ENCODE data around the gene C9orf78. TPM values are rescaled to one million over a fixed set of nuclear protein-coding genes. Genes with fewer than 3 reads are reported as not detected.
A peak's percentile ranks its signal among the peaks of the same experiment; 100 is the strongest.

The C9orf78 gene
- total RNA-seq, 5 donors from 2014 or later (not counting 1 experiment from before 2014, with no cell fraction given), result 80.5 to 112 (median 90.2) TPM

- CTCF ChIA-PET, result interaction anchor here in 1 of 2 donors (0.5 kb wide), 1 partner anchor 24 kb away, joined by 3 read pairs; no protein-coding TSS in a partner anchor
- Mint-ChIP-seq H3K27ac (peak overlapping the region in 1 of 2 donors; percentile 52), H3K9me3 (no peaks in the 10 kb centered on the region), H3K4me1 (peaks cover 10 to 17% (median 10%) of the 10 kb centered on the region in 3 donors), H3K27me3 (no peaks in the 10 kb centered on the region), H3K36me3 (peaks cover 29% of the 10 kb centered on the region), H3K4me3 (no peak overlapping the region)
- Histone ChIP-seq H3K9me3 (no peaks in the 10 kb centered on the region), H3K4me3 (ENCODE audit: control insufficient read depth in 1 of 2, extremely low read depth in 1 of 2, low read length in 1 of 2) (no peak overlapping the region), H3K27me3 (replicated peaks in 1 of 2; ENCODE audit: control insufficient read depth in 2 of 2, extremely low read depth in 1 of 2, insufficient read depth in 2 of 2, low read length in 1 of 2) (no peaks in the 10 kb centered on the region), H3K36me3 (ENCODE audit: control insufficient read depth in 2 of 2, extremely low read depth in 1 of 2, insufficient read depth in 1 of 2, low read length in 1 of 2) (peaks cover 19 to 59% of the 10 kb centered on the region in 2 donors), H3K4me1 (ENCODE audit: control insufficient read depth in 1 of 2, extremely low read depth in 1 of 2, insufficient read depth in 2 of 2, low read length in 2 of 2) (peaks cover 4 to 16% of the 10 kb centered on the region in 2 experiments), H3K27ac (ENCODE audit: low read length) (no peak overlapping the region)
- DNase-seq, result no peak
- no peak for ATAC-seq (replicated peaks in 1 of 4)
- WGBS (ENCODE audit: insufficient coverage), result 86% methylated on average over 1 of the region's 1 CpG
- POLR2A ChIA-PET, result interaction anchor here in 1 of 2 donors (0.6 kb wide), 2 partner anchors 8 to 42 kb away, joined by 3 read pairs; partner anchors contain the start of gene C9orf78
Observed at GRCh38 chr9:129826759-129827158, 8.3 kb downstream of the C9orf78 start.

- Histone ChIP-seq H3K9me3 (no peaks in the 10 kb centered on the region), H3K4me1 (ENCODE audit: control insufficient read depth in 1 of 2, extremely low read depth in 1 of 2, insufficient read depth in 2 of 2, low read length in 2 of 2) (peaks cover 4 to 18% of the 10 kb centered on the region in 2 experiments), H3K36me3 (ENCODE audit: control insufficient read depth in 2 of 2, extremely low read depth in 1 of 2, insufficient read depth in 1 of 2, low read length in 1 of 2) (peaks cover 16 to 59% of the 10 kb centered on the region in 2 donors), H3K27ac (ENCODE audit: low read length) (no peak overlapping the region), H3K27me3 (replicated peaks in 1 of 2; ENCODE audit: control insufficient read depth in 2 of 2, extremely low read depth in 1 of 2, insufficient read depth in 2 of 2, low read length in 1 of 2) (no peaks in the 10 kb centered on the region), H3K4me3 (ENCODE audit: control insufficient read depth in 1 of 2, extremely low read depth in 1 of 2, low read length in 1 of 2) (no peak overlapping the region)
- H3K27me3 Mint-ChIP-seq, result no peaks in the 10 kb centered on the region
- H3K9me3 Mint-ChIP-seq, result no peaks in the 10 kb centered on the region
- H3K4me1 Mint-ChIP-seq, result peaks cover 10 to 17% (median 10%) of the 10 kb centered on the region in 3 donors
- H3K36me3 Mint-ChIP-seq, result peaks cover 29% of the 10 kb centered on the region
- no peak overlapping the region for H3K4me3 Mint-ChIP-seq
- 100% methylated on average over 1 of the region's 6 CpGs for WGBS (ENCODE audit: insufficient coverage)
- CTCF ChIA-PET, result interaction anchor here in 1 of 2 donors (0.5 kb wide), 1 partner anchor 24 kb away, joined by 3 read pairs; no protein-coding TSS in a partner anchor
- H3K27ac Mint-ChIP-seq, result no peak overlapping the region
- DNase-seq, result no peak
- POLR2A ChIA-PET, result interaction anchor here in 1 of 2 donors (0.6 kb wide), 2 partner anchors 8 to 42 kb away, joined by 3 read pairs; partner anchors contain the start of gene C9orf78
- no peak for ATAC-seq (replicated peaks in 1 of 4)
Observed at GRCh38 chr9:129826344-129826743, 8.7 kb downstream of the C9orf78 start.

- H3K4me3 Mint-ChIP-seq, result peak within 1 kb of the TSS; percentile 80 to 86 (median 85)
- Histone ChIP-seq H3K9me3 (no peaks in the 10 kb centered on the region), H3K4me1 (ENCODE audit: control insufficient read depth in 1 of 2, extremely low read depth in 1 of 2, insufficient read depth in 2 of 2, low read length in 2 of 2) (peaks cover 4 to 18% of the 10 kb centered on the region in 2 experiments), H3K27ac (ENCODE audit: low read length) (peak within 1 kb of the TSS; percentile 23), H3K27me3 (replicated peaks in 1 of 2; ENCODE audit: control insufficient read depth in 2 of 2, extremely low read depth in 1 of 2, insufficient read depth in 2 of 2, low read length in 1 of 2) (no peaks in the 10 kb centered on the region), H3K36me3 (ENCODE audit: control insufficient read depth in 2 of 2, extremely low read depth in 1 of 2, insufficient read depth in 1 of 2, low read length in 1 of 2) (peaks cover 4 to 46% of the 10 kb centered on the region in 2 donors), H3K4me3 (ENCODE audit: control insufficient read depth in 1 of 2, extremely low read depth in 1 of 2, low read length in 1 of 2) (peak within 1 kb of the TSS; percentile 63 to 76)
- peak; percentile 82 to 95 (median 90) for DNase-seq
- no peaks in the 10 kb centered on the region for H3K9me3 Mint-ChIP-seq
- ATAC-seq (replicated peaks in 1 of 4), result peak; percentile 93 to 95 (median 94)
- CTCF ChIA-PET, result no interaction called here
- H3K27ac Mint-ChIP-seq, result peak within 1 kb of the TSS; percentile 79 to 86
- POLR2A ChIA-PET, result no interaction called here
- peaks cover 11 to 15% (median 11%) of the 10 kb centered on the region in 3 donors for H3K4me1 Mint-ChIP-seq
- H3K27me3 Mint-ChIP-seq, result no peaks in the 10 kb centered on the region
- under 1% methylated on average over 35 of the region's 47 CpGs for WGBS (ENCODE audit: insufficient coverage)
- H3K36me3 Mint-ChIP-seq, result peaks cover 17% of the 10 kb centered on the region
Observed at GRCh38 chr9:129823935-129824601, 11.0 kb downstream of the C9orf78 start, which contains the start of gene TOR1A. TSS of gene TOR1A (minus strand) at chr9:129824136. CDS start at chr9:129824085, 51 bp downstream.

GRCh38 chr9:129823542-129823934 lies 11.5 kb downstream of the C9orf78 start:
- Mint-ChIP-seq H3K36me3 (peaks cover 19% of the 10 kb centered on the region), H3K27ac (peak overlapping the region in 1 of 2 donors; percentile 71), H3K27me3 (no peaks in the 10 kb centered on the region), H3K9me3 (no peaks in the 10 kb centered on the region), H3K4me1 (peaks cover 12 to 17% (median 16%) of the 10 kb centered on the region in 3 donors), H3K4me3 (peak overlapping the region; percentile 80 to 86 (median 85))
- H3K36me3 ChIP-seq (ENCODE audit: control insufficient read depth in 2 of 2, extremely low read depth in 1 of 2, insufficient read depth in 1 of 2, low read length in 1 of 2), result peaks cover 0 to 46% of the 10 kb centered on the region in 2 donors
- ChIA-PET CTCF (no interaction called here), POLR2A (no interaction called here)
- WGBS (ENCODE audit: insufficient coverage), result 0% methylated on average over 3 of the region's 15 CpGs
- H3K9me3 ChIP-seq, result no peaks in the 10 kb centered on the region
- H3K27ac ChIP-seq (ENCODE audit: low read length), result peak overlapping the region; percentile 23
- H3K27me3 ChIP-seq (replicated peaks in 1 of 2; ENCODE audit: control insufficient read depth in 2 of 2, extremely low read depth in 1 of 2, insufficient read depth in 2 of 2, low read length in 1 of 2), result no peaks in the 10 kb centered on the region
- ATAC-seq (replicated peaks in 1 of 4) (peak; percentile 10 to 43 (median 25)), DNase-seq (no peak)
- H3K4me1 ChIP-seq (ENCODE audit: control insufficient read depth in 1 of 2, extremely low read depth in 1 of 2, insufficient read depth in 2 of 2, low read length in 2 of 2), result peaks cover 4 to 18% of the 10 kb centered on the region in 2 experiments
- H3K4me3 ChIP-seq (ENCODE audit: control insufficient read depth in 1 of 2, extremely low read depth in 1 of 2, low read length in 1 of 2), result peak overlapping the region; percentile 63 to 76

GRCh38 chr9:129822898-129823541 lies 12.1 kb downstream of the C9orf78 start:
- H3K4me3 ChIP-seq (ENCODE audit: control insufficient read depth in 1 of 2, extremely low read depth in 1 of 2, low read length in 1 of 2), result peak overlapping the region; percentile 41 to 63
- ATAC-seq (replicated peaks in 1 of 4) (peak in 1 of 4 experiments; percentile 9), DNase-seq (peak in 4 of 35 experiments; percentile 5 to 48 (median 18))
- H3K9me3 ChIP-seq, result no peaks in the 10 kb centered on the region
- Mint-ChIP-seq H3K27ac (peak overlapping the region; percentile 75 to 82), H3K4me3 (peak overlapping the region; percentile 80 to 86 (median 85)), H3K27me3 (no peaks in the 10 kb centered on the region), H3K4me1 (peaks cover 12 to 19% (median 17%) of the 10 kb centered on the region in 3 donors), H3K9me3 (no peaks in the 10 kb centered on the region), H3K36me3 (peaks cover 18% of the 10 kb centered on the region)
- peaks cover 0 to 46% of the 10 kb centered on the region in 2 donors for H3K36me3 ChIP-seq (ENCODE audit: control insufficient read depth in 2 of 2, extremely low read depth in 1 of 2, insufficient read depth in 1 of 2, low read length in 1 of 2)
- no peaks in the 10 kb centered on the region for H3K27me3 ChIP-seq (replicated peaks in 1 of 2; ENCODE audit: control insufficient read depth in 2 of 2, extremely low read depth in 1 of 2, insufficient read depth in 2 of 2, low read length in 1 of 2)
- H3K27ac ChIP-seq (ENCODE audit: low read length), result peak overlapping the region; percentile 23
- POLR2A ChIA-PET, result no interaction called here
- H3K4me1 ChIP-seq (ENCODE audit: control insufficient read depth in 1 of 2, extremely low read depth in 1 of 2, insufficient read depth in 2 of 2, low read length in 2 of 2), result peaks cover 4 to 18% of the 10 kb centered on the region in 2 experiments
- 25% methylated on average over 24 of the region's 26 CpGs for WGBS (ENCODE audit: insufficient coverage)
- CTCF ChIA-PET, result interaction anchor here in 1 of 2 donors (0.6 kb wide), 1 partner anchor 19 kb away, joined by 3 read pairs; no protein-coding TSS in a partner anchor
